HG03196 (cell line): Measurements from ENCODE around the gene PRPF38B.

Source experiments
- ATAC-seq: cut with Tn5 transposase; IDR thresholded peaks from one replicate; pipeline ENCODE4 v1.9.1; 2021; ENCODE audit not compliant: unreplicated experiment

PRPF38B gene

DNA sequence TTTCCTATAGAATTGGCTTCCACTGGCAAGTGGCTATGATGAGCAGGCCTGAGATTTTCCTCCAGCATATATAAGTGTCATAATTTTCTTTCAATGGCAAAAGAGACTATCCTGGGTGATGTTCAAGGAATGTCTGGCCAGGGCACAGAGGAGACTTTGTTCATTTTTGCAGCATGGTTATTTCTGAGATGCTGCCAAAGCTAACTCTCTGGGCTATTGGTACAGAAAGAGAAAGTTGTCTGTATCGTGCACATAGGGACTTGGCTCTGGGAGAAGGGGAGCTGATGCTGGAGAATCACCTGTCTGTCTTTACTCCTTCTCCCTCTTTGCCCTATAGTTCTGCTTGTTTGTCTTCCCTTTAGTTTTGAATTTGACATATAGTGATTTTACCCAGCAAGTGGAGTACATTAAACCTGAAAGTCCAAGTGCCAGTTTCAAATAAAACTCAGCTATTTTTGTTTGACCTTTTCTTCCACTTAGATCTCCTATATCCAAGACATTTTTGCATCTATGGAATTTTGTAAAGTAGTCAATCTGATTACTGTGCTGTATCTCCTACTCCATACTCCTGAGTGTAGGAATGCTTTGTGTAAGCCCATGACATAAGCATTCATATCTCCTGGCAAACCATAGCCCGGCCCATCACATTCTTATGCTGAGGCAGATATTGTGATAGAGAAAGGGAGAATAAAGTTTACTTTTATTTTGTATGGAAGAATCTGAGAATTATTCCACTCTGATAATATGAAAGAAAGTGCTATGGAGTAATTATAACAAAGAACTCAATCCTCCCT, 24.5 kb downstream of the PRPF38B start:
- no peak for ATAC-seq

DNA sequence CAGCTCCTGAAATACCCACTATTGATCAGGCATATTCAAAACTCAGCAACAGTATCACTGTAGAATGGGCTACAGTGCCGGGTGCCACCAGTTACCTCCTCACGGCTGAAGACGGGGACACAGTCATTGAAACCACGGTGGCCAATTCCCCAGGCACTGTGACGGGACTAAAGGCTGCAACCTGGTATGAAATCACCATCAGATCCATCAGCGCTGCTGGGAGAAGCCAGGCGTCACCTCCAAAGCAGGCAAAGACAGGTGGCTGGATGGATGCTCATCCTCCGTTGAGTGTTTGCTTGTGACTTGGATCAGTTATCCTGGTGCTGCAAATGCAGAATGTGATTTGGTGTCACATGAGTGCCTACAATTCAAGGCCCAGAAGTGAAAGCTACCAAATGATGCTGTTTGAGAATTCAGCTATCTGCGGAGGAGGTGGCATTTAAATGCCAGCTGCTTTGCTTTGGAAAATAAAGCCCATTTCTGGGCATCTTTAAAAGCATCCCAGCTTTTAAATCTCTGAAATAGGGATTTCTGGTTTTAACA, 25.7 kb downstream of the PRPF38B start:
- ATAC-seq = no peak

DNA sequence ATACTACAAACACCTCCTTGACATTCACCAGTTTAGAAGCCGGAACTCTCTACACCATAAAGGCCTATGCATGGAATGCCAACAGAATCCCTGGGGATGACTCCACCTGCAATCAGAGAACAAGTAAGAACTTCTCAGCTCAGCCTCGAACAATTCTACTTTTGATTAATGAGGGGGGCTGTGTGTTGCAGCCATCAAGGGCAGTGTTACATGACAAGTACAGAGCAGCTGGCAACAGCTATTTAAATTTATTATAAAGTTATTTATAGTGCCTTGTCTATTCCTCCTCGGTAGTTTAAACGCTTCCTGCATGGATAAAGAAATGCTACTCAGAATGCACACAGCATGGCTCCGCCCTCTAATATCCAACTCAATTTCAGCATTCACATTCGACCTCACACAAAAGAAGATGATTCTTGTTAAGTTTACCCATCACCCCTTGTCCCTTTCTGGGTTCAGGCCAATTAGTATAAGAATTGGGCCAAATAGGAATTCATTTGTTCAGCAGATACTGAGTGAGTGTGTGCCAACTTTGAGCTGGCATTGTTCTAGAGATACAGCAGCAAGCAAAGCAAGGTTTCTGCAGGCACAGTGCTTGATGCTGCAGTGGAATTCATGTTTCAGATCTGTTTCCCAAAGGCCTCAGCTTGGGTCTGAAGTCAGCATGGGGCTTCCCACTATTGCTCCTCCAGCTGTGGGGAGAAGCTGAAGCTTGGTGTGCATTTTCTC, 27.0 kb downstream of the PRPF38B start:
- no peak for ATAC-seq

DNA sequence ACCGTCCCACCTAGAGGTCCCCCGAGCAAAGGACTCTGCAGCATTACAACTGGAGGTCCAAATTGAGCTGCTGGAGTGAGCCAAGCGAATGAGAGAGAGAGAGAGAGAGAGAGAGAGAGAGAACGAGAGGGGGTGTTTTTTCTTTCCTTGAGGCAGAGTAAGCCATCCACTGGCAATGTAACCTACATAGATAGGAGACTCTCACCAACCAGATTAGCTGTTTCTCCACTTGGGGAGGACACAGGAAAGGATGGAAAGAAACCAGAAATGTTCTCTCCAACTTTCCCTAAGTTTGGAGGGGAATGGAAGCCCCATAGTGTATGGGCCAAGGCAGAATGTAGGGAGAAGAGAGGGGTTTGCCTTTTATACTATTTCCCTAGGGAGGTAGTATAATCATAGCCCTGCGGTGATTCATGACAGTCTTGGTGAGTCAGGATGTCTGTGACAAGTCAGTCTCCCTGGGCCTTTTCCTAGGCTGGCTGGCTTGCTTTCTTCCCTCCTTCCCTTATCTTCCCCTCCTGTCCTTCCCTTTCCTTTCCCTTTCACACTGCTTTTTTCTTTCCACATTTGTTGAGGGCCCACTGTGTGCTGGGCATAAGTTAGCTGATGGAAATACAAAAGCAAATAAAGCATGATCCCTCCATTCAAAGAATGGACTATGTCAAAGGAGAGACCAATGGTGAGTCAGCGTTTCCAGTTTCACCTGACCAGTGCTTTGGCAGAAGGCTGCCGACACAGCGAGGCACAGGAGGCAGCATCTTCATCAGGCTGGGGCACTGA, 27.7 kb downstream of the PRPF38B start:
- ATAC-seq = no peak

DNA sequence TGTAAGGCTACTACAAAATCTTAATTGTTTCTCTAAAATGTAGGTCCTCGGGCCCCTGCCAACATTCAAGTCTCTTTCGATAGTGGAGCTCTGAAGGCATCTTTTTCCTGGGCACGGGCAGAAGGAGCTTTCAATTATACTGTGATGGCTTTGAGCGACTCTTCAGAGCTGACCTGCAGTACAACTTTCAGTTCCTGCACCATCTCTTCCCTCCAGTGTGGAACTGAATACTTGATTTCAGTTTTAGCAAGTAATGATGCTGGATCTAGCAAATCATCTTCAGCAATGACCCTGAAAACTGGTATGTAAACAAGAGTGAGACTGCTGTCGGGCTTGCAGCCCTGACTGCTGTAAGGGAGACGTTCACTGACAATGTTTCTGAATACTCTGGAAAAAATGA, 30.2 kb downstream of the PRPF38B start:
- no peak for ATAC-seq

DNA sequence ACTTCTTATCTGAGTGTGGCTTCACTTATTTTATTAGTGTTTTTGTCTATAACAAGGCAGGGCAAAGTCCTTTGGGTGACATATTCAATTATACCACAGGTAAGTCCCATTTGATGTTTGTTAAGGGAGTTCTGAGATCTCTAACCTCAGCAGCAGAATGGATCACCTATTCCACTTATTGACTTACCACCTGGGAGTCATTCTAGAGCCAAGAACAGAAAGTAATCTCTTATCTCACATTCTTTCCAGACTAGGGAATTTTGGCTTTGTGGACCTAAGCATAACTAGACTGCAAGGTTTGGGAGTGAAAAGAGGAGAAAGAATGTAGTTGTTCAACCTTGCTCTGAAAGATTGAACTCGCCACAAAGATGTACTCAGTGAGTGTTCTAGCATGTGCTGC, 33.8 kb downstream of the PRPF38B start:
- no peak for ATAC-seq

DNA sequence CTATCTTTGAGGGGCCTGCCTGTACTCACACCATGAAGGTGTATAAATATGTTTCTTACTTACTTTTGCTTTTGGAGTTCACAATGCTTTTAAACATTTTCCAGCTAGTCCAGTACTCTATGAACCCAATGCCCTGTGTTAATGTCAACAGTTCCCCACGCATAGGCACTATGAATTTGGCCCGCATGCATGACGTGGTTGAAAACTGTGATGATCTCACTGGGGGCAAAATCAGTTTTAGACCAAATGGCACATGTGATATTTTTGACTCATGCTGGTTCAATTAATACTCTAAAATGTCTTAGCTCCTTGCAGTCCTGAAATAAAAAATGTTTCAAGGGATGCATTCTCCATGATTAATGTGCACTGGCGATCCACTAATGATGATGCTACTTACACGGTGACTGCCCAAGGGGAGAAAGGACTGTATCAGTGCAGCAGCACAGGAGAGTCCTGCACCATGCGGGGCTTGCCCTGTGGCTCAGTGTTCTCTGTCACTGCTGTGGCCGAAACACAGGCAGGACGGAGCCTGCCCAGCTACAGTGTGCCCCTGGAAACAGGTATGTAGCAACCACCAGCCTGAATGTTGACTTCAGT, 36.3 kb downstream of the PRPF38B start:
- no peak for ATAC-seq

DNA sequence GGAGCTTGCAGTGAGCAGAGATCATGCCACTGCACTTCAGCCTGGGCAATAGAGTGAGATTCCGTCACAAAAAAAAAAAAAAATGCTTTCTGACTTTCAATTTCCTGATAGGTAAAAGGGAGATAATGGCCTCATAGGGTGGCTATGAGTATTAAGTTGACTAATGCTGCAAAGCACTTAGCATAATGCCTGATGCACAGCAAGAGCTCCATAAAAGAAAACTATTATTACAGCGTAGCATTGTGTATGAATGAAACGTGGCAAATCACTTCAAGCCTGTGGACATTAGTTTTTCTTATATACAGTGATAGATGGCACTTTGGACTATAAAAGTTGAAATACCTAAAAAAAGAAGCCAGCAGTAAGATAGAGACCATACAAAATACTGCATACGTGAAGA, 37.4 kb downstream of the PRPF38B start:
- ATAC-seq = no peak

DNA sequence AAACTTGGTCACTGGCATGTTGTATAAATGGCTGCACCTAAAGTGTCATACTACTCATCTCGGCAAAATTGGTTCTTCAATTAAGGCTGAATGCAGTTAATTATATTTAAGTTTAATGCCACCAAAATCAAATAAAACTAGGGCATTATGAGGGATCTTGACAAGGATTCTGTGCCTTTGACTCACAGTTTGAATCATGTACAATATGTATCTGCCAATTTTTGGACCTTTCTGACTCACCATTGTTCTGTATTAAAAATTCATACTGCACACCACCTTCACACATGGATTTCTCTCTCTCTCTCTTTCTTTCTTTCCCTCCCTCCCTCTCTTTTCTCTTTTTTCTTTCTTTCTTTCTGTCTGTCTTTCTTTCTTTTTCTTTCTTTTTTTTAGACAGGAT, 40.3 kb downstream of the PRPF38B start:
- no peak for ATAC-seq

DNA sequence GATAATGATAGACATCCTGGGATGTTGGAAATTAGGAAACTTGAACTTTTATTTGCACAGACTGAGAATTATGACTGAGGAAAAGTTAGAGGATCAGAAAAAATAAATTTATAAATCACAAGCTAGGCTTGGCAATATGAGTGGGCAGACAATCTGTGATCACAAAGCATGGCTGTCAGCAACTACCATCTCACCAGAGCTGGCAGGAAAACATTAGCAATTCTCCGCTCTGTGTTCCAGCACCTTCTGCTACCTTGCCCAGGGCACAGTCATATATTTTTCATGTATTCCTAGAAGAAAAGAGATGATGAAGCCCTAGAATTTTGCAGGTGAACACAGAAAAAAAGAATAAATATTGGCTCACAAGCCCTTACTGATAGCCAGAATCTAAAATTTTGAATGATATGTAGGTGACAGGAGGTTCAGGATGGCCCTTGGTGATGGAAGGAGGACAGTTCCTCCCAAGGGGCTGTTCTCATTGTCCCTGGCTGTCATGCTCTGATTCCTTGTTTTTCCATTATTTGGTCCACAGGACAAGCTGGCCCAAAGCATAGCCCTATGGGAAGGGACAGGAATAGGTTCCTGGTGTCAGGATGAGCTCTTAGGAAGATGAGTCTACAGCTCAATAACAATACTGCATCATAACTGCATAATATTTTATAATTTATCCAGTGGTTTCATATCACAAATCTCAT, 42.2 kb downstream of the PRPF38B start:
- ATAC-seq = no peak

DNA sequence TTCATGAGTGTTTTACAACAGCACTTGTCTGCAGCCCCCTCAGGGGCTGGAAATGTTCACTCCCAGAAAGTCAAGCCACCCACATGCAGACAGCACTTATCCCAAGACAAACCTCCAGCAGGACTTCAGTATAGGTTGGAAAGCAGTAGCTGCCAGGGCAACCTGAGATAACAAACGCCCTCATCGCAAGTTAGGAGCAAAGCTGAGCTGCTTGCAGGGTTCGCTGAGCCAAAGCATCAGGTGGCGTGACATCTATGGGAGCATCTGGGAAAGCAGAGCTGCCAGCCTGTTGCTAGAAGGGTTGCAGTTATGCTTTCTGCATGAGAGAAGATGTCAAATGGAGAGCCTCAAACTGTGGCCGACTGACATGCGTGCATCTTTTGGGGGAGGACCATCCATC, 50.1 kb downstream of the PRPF38B start:
- ATAC-seq = no peak

DNA sequence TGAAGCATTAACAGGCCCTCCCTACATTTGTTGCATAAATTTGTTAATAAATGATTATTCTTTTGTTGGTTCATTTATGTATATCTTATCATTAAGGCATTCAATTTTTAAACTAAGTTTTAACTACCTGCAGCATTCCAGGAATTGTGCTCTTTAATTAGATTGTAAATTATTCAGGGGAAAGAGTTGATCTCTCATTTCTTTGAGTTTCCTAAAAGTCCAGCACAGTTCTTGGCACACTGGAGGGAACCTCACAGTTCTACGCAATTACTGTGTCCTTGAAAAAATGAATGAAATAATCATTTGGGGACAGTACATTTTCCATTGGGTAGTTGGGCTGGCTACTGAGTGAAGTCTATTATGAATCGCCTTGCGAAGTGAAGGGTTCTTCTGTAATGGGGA, 53.9 kb downstream of the PRPF38B start:
- no peak for ATAC-seq

DNA sequence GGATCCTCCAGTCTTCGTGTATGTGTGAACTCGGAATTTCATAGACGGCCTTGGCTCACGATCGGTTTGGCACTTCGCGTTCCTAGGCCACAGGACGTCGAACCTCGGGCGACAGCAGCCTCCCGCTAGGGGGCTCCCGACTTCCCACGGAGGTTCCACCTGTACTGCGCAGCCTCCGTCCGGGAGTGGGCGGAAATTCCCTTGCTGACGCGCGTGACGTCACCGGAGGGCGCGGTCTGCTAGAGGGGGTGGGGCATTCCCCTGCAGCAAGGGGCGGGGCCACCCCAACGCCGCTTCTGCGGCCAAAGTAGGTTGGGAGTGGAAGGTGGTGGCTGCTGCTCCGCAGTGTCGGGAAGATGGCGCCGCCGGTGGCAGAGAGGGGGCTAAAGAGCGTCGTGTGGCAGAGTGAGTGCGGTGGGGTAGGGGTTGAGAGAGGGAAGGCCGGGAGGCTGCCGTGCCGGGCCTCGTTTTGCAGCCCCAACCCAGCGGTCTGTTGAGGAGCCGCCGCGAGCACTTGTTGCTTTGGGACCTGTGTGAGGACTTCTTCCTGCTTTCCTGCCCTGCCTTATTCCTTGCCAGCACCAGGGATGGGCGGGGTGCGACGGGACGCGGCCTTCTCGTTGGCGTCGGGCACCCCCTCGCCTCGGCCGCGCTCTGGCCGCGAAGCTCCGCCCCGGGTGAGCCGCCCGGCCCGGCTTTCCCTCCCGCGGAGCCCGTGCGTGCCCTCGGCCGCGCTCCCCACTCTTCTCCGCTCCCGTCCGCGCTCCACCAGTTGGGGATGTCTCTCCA, 54.5 kb downstream of the PRPF38B start, which contains the start of gene STXBP3:
TSS of gene STXBP3 (plus strand) at position 293 of the 789 bp plus-strand sequence. CDS start at position 357, 64 bp downstream.
- ATAC-seq = peak; percentile 88

DNA sequence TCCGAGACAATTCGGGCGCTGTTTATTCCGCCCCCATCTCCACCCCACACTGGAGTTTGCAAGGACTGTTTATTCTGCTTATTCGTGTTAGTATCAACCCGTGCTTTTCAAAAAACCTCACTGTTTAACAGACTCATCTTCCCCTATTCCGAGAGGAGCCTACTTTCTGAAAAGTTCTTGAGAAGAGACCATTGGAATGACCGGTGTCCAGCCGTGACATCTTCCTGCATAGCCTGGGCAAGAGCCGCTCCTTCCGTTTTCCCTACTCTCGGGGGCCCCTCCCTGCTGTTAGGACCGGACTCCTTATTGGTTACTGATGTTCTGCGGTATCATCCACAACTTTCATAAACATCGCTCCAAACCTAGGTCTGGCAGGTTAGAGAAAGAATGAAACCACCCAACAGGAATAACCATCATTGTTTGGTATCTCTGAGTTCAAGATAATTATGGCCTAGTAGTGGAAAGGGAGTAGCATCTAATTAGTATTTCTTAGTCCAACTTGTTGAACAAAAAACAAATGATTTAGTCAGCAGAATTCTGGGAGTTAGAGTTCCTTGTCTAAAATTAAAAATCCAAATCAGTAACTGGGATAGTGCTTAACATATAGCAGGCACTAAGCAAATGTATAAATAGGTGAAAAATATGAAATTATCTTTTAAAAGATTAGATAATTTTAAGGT, 55.2 kb downstream of the PRPF38B start:
- ATAC-seq = peak; percentile 38

DNA sequence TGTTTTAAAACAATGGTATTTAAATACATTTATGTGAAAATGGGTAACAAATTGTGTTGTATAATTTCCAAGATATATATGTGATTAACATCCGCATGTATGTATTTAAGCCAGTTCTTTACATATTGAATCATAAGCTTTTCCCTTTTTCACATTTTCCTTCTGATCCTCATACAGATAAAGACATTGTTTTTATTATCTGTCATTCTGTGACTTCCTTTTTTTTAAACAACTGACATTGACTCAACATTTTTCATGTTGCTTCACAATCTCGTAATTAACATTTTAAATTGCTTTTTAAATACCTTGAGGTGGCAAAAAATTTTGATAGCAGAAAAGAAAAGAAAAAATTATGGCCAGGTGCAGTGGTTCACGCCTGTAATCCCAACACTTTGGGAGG, 55.8 kb downstream of the PRPF38B start:
- no peak for ATAC-seq

DNA sequence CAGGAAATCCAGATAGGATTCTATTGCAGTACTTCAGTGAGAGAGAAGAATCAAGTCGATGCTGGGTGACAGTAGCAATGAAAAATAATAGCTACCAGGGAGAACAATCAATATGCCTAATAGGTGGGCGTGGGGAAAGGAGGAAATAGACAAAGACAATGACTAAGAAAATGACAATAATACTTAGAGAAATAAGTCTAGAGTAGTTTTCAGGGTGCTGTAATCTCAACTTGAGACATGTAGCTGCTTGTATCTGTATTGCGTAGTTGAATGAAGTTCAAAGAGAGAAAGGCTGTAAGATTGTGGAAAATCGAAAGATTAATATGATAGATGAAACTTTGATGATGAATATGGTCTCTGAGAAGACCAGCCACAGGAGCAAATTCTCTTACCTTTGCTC, 57.0 kb downstream of the PRPF38B start:
- ATAC-seq = no peak

DNA sequence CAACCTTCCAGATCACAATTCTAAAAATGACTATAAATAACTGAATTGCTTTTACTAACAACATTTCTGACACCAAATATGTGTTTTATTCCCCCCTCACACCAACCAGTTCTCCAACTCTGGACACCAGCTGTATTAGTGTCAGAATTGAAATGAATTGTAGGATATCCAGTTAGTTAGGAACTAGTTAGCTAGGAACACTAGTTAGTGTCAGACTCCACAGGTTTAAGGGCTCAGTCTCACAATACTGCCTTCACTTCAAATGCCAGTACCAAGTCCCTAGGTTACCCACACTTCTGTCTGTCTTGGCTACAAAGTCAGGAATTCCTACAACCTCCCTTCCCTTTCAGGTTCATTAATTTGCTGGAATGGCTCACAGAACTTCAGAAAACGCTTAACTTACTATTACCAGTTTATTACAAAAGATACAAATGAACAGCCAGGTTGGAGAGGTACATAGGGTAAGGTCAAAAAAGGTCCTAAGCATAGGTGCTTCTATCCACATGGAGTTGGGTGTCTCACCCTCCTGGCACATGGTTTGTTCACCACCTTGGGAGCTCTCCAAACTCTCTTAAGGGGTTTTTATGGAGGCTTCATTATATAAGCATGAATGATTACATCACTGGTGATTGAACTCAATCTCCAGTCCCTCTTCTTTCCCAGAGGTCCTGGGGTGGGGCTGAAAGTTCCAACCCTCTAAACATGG, 58.5 kb downstream of the PRPF38B start:
- ATAC-seq = no peak
